T-helper 2 cell (primary cell): ENCODE measurements around the gene GNGT2.

ENCODE experiments used
- DNase-seq, 5 experiments: peaks; one replicate each; pipeline versions ENCODE4 v3.0.0 to v3.0.0-alpha.2; 2012 to 2022
- total RNA-seq, 2 donors: gene quantifications; one replicate each; lab custom pipeline; 2026; lab: John Stamatoyannopoulos, UW

Gene GNGT2
- total RNA-seq, result 0.81 to 0.94 reads per million in 2 donors

- DNase-seq, result peak in 4 of 5 experiments; percentile 28 to 88 (median 54)
Observed at GRCh38 chr17:49210158-49211029, at the start of gene GNGT2, which contains the start of gene ABI3. Gene GNGT2, minus strand, starts transcription at chr17:49210574. Its CDS starts 3,152 bp downstream, at chr17:49207422. Gene ABI3, plus strand, starts transcription at chr17:49210707. Its CDS starts 18 bp downstream, at chr17:49210725.

- no peak for DNase-seq
Observed at GRCh38 chr17:49259663-49260010, 49.3 kb upstream of the GNGT2 start.

- no peak for DNase-seq
Observed at GRCh38 chr17:49258394-49258793, 48.0 kb upstream of the GNGT2 start.

GRCh38 chr17:49255125-49255524 is 44.8 kb upstream of the GNGT2 start:
- DNase-seq, result no peak

- DNase-seq, result no peak
Observed at GRCh38 chr17:49254066-49254465, 43.7 kb upstream of the GNGT2 start.

GRCh38 chr17:49252148-49252695 is 41.8 kb upstream of the GNGT2 start:
- no peak for DNase-seq

GRCh38 chr17:49249890-49250522 is 39.6 kb upstream of the GNGT2 start:
- DNase-seq, result no peak

- no peak for DNase-seq
Observed at GRCh38 chr17:49249292-49249794, 39.0 kb upstream of the GNGT2 start.

- DNase-seq, result no peak
Observed at GRCh38 chr17:49247944-49248343, 37.6 kb upstream of the GNGT2 start.

- DNase-seq, result no peak
Observed at GRCh38 chr17:49244839-49245238, 34.5 kb upstream of the GNGT2 start.

- DNase-seq, result peak in 1 of 5 experiments; percentile 68
Observed at GRCh38 chr17:49242813-49243212, 32.4 kb upstream of the GNGT2 start.

- DNase-seq, result no peak
Observed at GRCh38 chr17:49241692-49242397, 31.5 kb upstream of the GNGT2 start.

GRCh38 chr17:49241040-49241439 is 30.7 kb upstream of the GNGT2 start:
- DNase-seq, result no peak

- DNase-seq, result no peak
Observed at GRCh38 chr17:49240619-49241018, 30.2 kb upstream of the GNGT2 start.

GRCh38 chr17:49239963-49240362 is 29.6 kb upstream of the GNGT2 start:
- DNase-seq, result no peak

- no peak for DNase-seq
Observed at GRCh38 chr17:49235896-49236295, 25.5 kb upstream of the GNGT2 start.

- DNase-seq, result no peak
Observed at GRCh38 chr17:49234509-49235080, 24.2 kb upstream of the GNGT2 start.

GRCh38 chr17:49231563-49231894 is 21.2 kb upstream of the GNGT2 start:
- no peak for DNase-seq

GRCh38 chr17:49230636-49231562 is 20.5 kb upstream of the GNGT2 start, which contains the start of gene PHOSPHO1:
Gene PHOSPHO1, minus strand, starts transcription at chr17:49230787. Its CDS starts 4,096 bp downstream, at chr17:49226691.
- peak; percentile 72 to 90 (median 79) for DNase-seq

GRCh38 chr17:49229805-49230600 is 19.6 kb upstream of the GNGT2 start:
- no peak for DNase-seq
